Central memory CD8-positive, alpha-beta T cell (primary cell): Measurements from ENCODE around the gene JADE2.
A peak's percentile ranks its signal among the peaks of the same experiment; 100 is the strongest.
"Not testable (repeated sequence)": the region's sequence is repeated elsewhere in the genome, so short reads cannot be mapped to it uniquely, and the experiment has no call there.

Experiments used
- ATAC-seq: fragments of 150-1000 bp; cut with Tn5 transposase; replicated peaks from 2 replicates; pipeline ENCODE4 v1.10.0; 2022; ENCODE audit warnings: mild to moderate bottlenecking, moderate FRiP score, moderate number of reproducible peaks; ENCODE audit not compliant: poor library complexity, severe bottlenecking; ENCODE audit errors: extremely low read depth
- DNase-seq, 2 donors: peaks; one replicate each; pipeline ENCODE4 v3.0.0; 2021; ENCODE audit warnings: low spot score in 2 of 2
- H3K27ac Mint-ChIP-seq: one replicate; pipeline ENCODE4 v1.8.0; 2022; ENCODE audit warnings: low read depth, mild to moderate bottlenecking, moderate library complexity, mixed read lengths
- H3K27me3 Mint-ChIP-seq: one replicate; pipeline ENCODE4 v1.8.0; 2022; ENCODE audit warnings: mixed read lengths
- H3K36me3 Mint-ChIP-seq: one replicate; pipeline ENCODE4 v1.8.0; 2022; ENCODE audit warnings: mild to moderate bottlenecking, moderate library complexity, mixed read lengths; ENCODE audit not compliant: insufficient read depth
- H3K4me1 Mint-ChIP-seq: one replicate; pipeline ENCODE4 v1.8.0; 2022; ENCODE audit warnings: mixed read lengths
- H3K4me3 Mint-ChIP-seq: one replicate; pipeline ENCODE4 v1.8.0; 2022; ENCODE audit warnings: mild to moderate bottlenecking, moderate library complexity, mixed read lengths
- H3K9me3 Mint-ChIP-seq: one replicate; pipeline ENCODE4 v1.8.0; 2022; ENCODE audit warnings: mixed read lengths

Gene JADE2

DNA sequence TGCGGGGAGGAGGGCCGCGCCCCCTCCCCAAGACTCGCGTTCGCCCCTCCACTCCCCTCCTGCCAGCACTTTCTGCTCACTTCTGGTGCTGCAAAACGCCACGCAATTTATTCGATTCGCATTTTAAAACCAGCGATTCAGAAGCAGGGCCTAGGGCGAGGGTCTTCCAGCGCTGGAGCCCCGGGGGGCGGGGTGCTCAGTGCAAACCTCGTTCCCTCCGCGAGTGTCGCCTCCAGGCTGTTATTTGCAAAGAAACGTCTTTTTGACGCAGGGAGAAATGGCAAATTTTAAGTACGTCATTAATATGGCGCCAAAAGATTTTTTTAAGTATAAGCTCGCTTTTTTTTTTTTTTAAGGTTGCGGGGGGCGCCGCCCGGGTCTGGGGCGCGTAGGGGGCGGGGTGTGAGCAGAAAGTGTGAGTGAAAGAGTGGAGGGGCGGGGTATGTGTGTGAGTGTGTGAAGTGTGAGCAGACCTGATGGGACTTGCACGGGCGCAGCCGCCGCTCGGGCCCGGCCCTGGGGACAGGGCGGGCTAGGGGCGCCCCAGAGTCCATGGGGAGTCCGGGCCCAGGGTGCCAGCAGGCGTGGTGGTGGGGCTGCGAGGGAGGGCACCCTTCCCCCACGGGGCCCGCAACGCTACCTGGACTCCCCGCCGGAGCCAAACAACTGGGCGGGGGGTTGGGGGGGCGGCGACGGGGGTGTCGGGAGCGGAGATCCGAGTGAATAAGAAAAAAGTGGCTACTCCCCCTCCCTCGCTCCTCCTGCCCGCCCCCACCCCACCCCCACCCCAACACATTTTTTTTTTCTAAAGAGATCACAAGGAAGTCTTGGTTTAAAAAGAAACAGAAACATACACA lies at the start of gene JADE2:
JADE2 (plus strand) TSS at position 845 of the 857 bp plus-strand sequence. CDS start 10,188 bp downstream, outside the sequence.
- Mint-ChIP-seq H3K4me3 (peak within 1 kb of the TSS; percentile 95), H3K27ac (peak within 1 kb of the TSS; percentile 93), H3K27me3 (no peaks in the 10 kb centered on the region), H3K36me3 (peaks cover 32% of the 10 kb centered on the region), H3K9me3 (no peaks in the 10 kb centered on the region), H3K4me1 (peaks cover 27% of the 10 kb centered on the region)
- DNase-seq (peak; percentile 78 to 88), ATAC-seq (peak; percentile 69)

DNA sequence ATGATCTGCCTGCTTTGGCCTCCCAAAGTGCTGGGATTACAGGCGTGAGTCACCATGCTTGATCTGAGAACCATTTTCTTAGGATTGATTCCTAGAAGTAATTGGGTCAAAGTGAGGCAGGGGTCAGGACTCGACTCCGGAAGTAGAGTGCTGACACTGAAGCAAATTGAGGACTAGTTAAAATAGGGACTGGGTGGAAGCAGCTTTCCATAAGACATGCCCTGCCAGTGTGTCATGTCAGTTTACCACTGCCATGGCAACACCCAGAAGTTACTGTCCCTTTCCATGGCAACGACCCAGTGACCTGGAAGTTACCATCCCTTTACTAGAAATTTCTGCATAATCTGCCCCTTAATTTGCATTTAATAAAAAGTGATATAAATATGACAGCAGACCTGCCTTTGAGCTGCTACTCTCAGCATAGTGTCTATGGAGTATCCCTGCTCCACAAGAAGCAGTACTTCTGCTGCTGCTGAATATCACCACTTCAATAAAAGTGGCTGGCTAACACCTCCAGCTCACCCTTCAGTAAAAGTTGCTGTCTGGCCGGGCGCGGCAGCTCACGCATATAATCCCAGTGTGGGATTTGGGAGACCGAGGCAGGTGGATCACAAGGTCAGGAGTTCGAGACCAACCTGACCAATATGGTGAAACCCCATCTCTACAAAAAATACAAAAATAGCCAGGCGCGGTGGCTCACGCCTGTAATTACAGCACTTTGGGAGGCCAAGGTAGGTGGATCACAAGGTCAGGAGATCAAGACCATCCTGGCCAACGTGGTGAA lies 47.8 kb upstream of the JADE2 start:
- H3K27ac Mint-ChIP-seq, result no peak overlapping the region
- DNase-seq (no peak), ATAC-seq (no peak)
- H3K4me3 Mint-ChIP-seq, result no peak overlapping the region
- H3K4me1 Mint-ChIP-seq, result no peaks in the 10 kb centered on the region
- H3K9me3 Mint-ChIP-seq, result no peaks in the 10 kb centered on the region
- peaks cover 10% of the 10 kb centered on the region for H3K27me3 Mint-ChIP-seq
- H3K36me3 Mint-ChIP-seq, result no peaks in the 10 kb centered on the region

DNA sequence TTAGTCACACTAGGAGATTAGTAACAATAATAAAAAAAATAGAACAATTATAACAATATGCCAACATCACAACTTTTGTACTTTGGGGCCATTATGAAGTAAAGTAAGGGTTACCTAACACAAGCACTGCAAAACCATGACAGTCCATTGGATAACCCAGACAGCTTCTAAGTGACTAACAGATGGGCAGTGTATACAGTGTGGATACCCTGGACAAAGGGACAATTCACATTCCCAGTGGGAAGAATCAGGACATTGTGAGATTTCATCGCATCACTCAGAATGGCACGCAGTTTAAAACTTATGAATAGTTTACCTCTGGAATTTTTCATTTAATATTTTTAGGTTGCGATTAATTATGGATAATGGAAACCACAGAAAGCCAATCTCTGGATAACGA lies 45.6 kb upstream of the JADE2 start:
- Mint-ChIP-seq H3K27me3 (peaks cover 9% of the 10 kb centered on the region), H3K27ac (no peak overlapping the region), H3K4me1 (no peaks in the 10 kb centered on the region), H3K4me3 (no peak overlapping the region), H3K36me3 (no peaks in the 10 kb centered on the region), H3K9me3 (no peaks in the 10 kb centered on the region)
- ATAC-seq, result no peak
- DNase-seq, result no peak

DNA sequence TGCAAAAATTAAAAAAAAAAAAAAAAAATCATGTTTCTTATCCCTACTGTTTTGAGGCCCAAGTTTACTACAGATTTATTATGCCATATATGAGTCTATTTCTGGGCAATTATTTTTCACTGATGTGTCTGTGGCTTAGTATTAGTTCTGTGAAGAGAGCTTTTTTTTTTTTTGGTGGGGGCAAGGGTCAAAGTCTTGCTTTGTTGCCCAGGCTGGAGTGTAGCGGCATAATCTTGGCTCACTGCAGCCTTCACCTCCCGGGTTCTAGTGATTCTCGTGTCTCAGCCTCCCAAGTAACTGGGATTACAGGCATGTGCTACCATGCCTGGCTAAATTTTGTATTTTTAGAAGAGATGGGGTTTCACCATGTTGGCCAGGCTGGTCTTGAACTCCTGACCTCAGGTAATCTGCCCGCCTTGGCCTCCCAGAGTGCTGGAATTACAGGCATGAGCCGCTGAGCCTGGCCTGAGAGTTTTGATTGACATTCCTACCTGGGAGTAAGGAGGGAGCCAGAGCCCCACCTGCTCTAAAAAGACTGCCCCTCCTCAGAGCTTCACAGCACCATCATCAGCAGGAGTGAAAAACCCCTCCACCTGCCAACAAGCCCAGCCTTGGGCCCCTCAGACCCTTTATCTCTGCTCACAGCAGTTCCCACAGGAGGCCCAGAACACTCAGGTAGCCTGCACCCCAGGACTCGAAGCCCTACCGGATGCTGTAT lies 36.1 kb upstream of the JADE2 start:
- H3K4me3 Mint-ChIP-seq, result no peak overlapping the region
- H3K4me1 Mint-ChIP-seq, result no peaks in the 10 kb centered on the region
- no peaks in the 10 kb centered on the region for H3K36me3 Mint-ChIP-seq
- H3K27me3 Mint-ChIP-seq, result no peaks in the 10 kb centered on the region
- no peaks in the 10 kb centered on the region for H3K9me3 Mint-ChIP-seq
- DNase-seq (no peak), ATAC-seq (no peak)
- H3K27ac Mint-ChIP-seq, result no peak overlapping the region

DNA sequence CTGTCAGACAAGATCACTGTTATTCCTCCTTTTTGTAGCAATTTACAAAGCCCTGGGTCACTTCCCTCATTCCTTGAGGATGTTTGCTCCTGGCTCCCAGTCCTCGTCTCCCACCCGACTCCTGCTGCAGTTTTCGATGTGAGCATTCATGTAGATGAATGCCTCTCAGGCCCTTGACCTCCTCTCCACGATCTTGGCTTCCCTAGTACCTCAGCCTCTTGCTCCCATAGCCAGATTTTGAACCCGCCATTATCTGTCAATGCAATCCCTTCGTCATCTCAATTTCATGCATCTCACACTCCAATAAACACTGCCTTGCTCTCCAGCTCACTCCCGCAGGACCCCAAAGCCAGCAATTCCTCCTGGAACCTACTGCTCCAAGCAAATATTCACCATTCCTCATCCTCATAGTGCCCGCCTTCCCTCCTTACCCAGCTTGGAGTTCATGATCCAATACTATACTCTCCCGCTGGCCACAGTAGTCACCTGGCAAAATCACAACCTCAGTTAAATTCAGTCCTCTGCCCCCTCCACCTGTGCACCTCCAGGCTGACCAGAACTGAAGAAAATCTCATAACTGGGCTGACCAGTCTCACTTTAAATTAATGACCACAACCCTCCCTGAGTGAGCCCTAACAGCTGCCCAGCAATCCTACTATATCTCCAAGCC lies 35.1 kb upstream of the JADE2 start:
- no peak for DNase-seq
- H3K4me3 Mint-ChIP-seq, result no peak overlapping the region
- no peaks in the 10 kb centered on the region for H3K27me3 Mint-ChIP-seq
- no peak for ATAC-seq
- H3K36me3 Mint-ChIP-seq, result no peaks in the 10 kb centered on the region
- H3K9me3 Mint-ChIP-seq, result no peaks in the 10 kb centered on the region
- no peak overlapping the region for H3K27ac Mint-ChIP-seq
- H3K4me1 Mint-ChIP-seq, result no peaks in the 10 kb centered on the region

DNA sequence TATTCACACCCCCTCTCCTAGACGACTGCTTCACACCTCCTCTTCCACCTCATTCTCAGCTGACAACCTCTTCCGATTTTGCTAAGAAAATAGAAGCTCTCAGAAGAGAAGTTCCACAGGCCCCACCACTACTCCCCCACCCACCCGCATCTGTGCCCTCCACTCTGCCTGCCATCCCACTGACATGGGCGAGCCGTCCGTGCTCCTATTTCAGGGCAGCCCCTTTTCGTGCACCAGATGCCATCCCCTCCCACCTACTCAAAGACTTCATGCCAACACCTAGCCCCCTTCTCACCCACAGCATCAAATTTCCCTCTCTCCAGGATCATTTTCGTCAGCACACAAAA lies 34.6 kb upstream of the JADE2 start:
- Mint-ChIP-seq H3K9me3 (no peaks in the 10 kb centered on the region), H3K27ac (no peak overlapping the region), H3K4me3 (no peak overlapping the region), H3K36me3 (no peaks in the 10 kb centered on the region), H3K27me3 (no peaks in the 10 kb centered on the region), H3K4me1 (no peaks in the 10 kb centered on the region)
- ATAC-seq (no peak), DNase-seq (no peak)

DNA sequence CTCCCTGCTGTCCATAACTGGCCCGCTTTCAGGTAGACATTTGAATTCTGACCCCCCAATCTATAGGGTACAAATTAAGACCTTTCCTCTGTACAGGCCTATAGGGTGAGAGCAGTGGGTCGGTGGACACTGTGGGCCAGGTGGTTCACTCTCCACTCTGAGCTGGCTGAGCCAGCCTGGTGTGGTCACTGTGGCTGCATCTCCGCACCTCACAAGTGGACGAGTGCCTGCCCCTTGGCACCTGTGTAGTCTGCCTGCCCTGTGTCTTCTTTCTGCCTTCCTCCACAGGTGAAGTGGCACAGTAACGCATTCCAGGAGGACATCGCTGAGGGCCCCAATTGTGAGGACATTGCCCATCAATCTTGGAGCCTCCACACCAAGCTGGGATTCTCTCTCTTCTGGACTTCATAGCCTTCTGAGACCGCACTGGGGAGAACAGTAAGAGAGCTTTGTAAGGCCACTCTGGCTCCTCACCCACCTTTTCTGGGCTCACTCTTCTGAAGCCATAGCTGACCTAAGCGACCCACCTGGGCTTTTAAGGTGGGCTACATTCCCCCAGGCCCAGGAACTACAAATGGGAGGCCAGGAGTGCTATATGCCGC lies 33.5 kb upstream of the JADE2 start:
- DNase-seq (no peak), ATAC-seq (no peak)
- Mint-ChIP-seq H3K4me3 (no peak overlapping the region), H3K27ac (no peak overlapping the region), H3K9me3 (no peaks in the 10 kb centered on the region), H3K4me1 (no peaks in the 10 kb centered on the region), H3K27me3 (no peaks in the 10 kb centered on the region), H3K36me3 (no peaks in the 10 kb centered on the region)

DNA sequence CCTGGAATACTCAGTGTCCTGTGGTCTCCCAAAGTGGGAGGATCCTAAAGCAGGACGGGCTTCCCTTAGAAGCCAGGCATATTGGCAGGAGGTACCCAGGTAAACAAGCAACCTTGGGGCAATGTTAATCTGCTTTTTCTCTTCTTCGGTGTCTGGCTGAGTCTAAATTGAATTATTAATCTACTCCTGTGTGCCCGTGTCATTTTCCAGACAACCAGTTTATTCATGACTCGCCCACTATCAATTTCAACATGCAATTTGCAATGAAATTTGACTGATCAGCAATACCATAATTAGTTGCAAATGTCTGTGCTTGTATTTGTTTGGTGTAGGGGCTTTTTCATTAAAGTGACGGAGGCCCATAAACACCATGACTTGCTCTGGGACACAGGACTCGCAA lies 32.9 kb upstream of the JADE2 start:
- no peaks in the 10 kb centered on the region for H3K27me3 Mint-ChIP-seq
- H3K27ac Mint-ChIP-seq, result no peak overlapping the region
- ATAC-seq, result no peak
- no peaks in the 10 kb centered on the region for H3K36me3 Mint-ChIP-seq
- no peaks in the 10 kb centered on the region for H3K9me3 Mint-ChIP-seq
- H3K4me3 Mint-ChIP-seq, result no peak overlapping the region
- no peak for DNase-seq
- no peaks in the 10 kb centered on the region for H3K4me1 Mint-ChIP-seq

DNA sequence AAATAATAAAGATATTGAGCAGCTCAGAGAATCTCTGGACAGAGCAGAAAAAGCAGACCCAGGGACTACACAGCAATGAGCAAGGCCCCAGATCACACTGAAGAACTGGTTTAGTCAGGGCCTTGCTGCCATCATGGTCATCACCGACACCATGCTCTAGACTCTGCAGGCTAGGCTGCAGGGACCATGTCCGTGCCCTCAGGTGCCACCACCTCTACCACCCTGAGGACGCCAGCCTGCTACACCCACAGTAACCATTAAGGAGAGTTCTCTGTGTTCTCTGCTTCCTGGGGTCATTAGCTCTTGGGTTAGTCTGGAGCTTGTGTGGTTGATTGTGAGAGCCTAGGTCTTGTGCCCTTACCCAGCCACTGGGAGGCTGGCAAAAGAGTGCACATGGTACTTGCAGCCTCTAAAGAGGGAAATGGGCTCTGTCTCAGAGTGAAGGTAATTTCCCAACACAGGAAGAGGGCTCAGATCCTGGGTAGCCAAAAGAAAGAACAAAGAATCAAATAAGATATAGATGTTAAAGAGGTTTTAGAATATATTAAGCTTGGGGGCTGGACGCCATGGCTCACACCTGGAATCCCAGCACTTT lies 31.9 kb upstream of the JADE2 start:
- no peaks in the 10 kb centered on the region for H3K27me3 Mint-ChIP-seq
- no peak overlapping the region for H3K4me3 Mint-ChIP-seq
- no peaks in the 10 kb centered on the region for H3K9me3 Mint-ChIP-seq
- DNase-seq (no peak), ATAC-seq (no peak)
- no peaks in the 10 kb centered on the region for H3K4me1 Mint-ChIP-seq
- H3K36me3 Mint-ChIP-seq, result no peaks in the 10 kb centered on the region
- no peak overlapping the region for H3K27ac Mint-ChIP-seq

DNA sequence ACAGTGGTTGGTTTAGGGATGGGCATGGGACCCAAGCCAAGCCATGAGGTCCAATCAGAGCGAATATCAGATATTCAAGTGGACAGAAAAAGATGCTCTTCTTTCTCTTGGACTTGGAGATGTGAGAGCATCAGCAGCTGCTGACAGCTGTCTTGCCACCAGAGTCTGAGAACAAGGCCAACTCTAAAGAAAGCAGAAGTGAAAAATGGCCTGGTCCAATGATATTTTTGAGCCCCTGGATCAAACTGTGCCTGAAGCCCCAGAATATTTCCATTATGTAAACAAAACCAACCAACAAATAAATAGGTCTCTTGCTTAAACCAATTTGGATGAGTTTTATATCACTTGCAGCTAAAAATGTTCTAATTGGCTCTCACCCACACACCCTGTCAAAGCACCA lies 30.7 kb upstream of the JADE2 start:
- Mint-ChIP-seq H3K4me1 (no peaks in the 10 kb centered on the region), H3K27ac (no peak overlapping the region), H3K27me3 (no peaks in the 10 kb centered on the region), H3K9me3 (no peaks in the 10 kb centered on the region), H3K36me3 (no peaks in the 10 kb centered on the region), H3K4me3 (no peak overlapping the region)
- ATAC-seq (no peak), DNase-seq (no peak)

DNA sequence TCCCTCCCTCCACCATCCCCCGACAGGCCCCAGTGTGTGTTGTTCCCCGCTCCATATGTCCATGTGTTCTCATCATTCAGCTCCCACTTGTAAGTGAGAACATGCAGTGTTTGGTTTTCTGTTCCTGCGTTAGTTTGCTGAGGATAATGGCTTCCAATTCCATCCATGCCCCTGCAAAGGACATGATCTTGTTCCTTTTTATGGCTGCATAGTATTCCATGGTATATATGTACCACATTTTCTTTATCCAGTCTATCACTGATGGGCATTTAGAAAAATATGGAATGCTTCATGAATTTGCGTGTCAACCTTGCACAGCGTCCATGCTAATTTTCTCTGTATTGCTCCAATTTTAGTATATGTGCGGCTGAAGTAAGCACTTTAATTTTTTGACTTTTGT lies 25.6 kb upstream of the JADE2 start:
- not testable (repeated sequence) for H3K9me3 Mint-ChIP-seq, ATAC-seq, DNase-seq, H3K27me3 Mint-ChIP-seq, H3K27ac Mint-ChIP-seq, H3K36me3 Mint-ChIP-seq, H3K4me3 Mint-ChIP-seq
- H3K4me1 Mint-ChIP-seq, result peaks cover 18% of the 10 kb centered on the region
